ENCODE measurements around the gene FRY. TPM values are rescaled to one million over a fixed set of nuclear protein-coding genes. Genes with fewer than 3 reads are reported as not detected.
A peak's percentile ranks its signal among the peaks of the same experiment; 100 is the strongest.

Gene FRY
- total and polyA plus RNA-seq, 4 donors = 6.2 to 31.2 (median 12.7) TPM

- no peaks in the 10 kb centered on the region for H3K9me3 ChIP-seq (ENCODE audit: control insufficient read depth in 4 of 4, low read length in 3 of 4)
- H3K9ac ChIP-seq (ENCODE audit: low read depth in 1 of 2, low read length in 2 of 2) = no peak overlapping the region
- no peak overlapping the region for H3K4me3 ChIP-seq (ENCODE audit: low read depth in 1 of 3, low read length in 3 of 3)
- H3K27ac ChIP-seq (ENCODE audit: low read depth in 1 of 2, low read length in 2 of 2) = no peak overlapping the region
- peaks cover 1 to 47% (median 33%) of the 10 kb centered on the region in 4 donors for H3K36me3 ChIP-seq (ENCODE audit: control insufficient read depth in 4 of 4, insufficient read depth in 3 of 4, low read depth in 1 of 4, low read length in 3 of 4)
- H3K4me1 ChIP-seq (ENCODE audit: control insufficient read depth in 4 of 4, insufficient read depth in 4 of 4, low read length in 3 of 4) = peaks cover 0 to 8% (median 0%) of the 10 kb centered on the region in 4 donors
- no peak for DNase-seq (ENCODE audit: low spot score)
- WGBS = 87% methylated on average over 7 of the region's 7 CpGs
- no peaks in the 10 kb centered on the region for H3K27me3 ChIP-seq (ENCODE audit: control insufficient read depth in 4 of 4, insufficient read depth in 4 of 4, low read length in 3 of 4)
- TF ChIP-seq SP1 (IDR thresholded peaks at IDR 0.05) = no peak
- TF ChIP-seq FOXA1 (IDR thresholded peaks at IDR 0.05) = no peak
- no peak for TF ChIP-seq ZBTB33 (IDR thresholded peaks at IDR 0.05)
- no peak for TF ChIP-seq FOXA2 (IDR thresholded peaks at IDR 0.05)
- TF ChIP-seq GABPA (IDR thresholded peaks at IDR 0.05 in 1 of 2, conservative IDR thresholded peaks at IDR 0.05 in 1 of 2) = no peak
- TF ChIP-seq YY1 (IDR thresholded peaks at IDR 0.05) = no peak
- peak; percentile 84 for TF ChIP-seq CTCF (IDR thresholded peaks at IDR 0.05; ENCODE audit: low read depth, low read length, missing input control)
- peak; percentile 61 to 80 for TF ChIP-seq RAD21 (IDR thresholded peaks at IDR 0.05)
- no peak for TF ChIP-seq ATF3 (IDR thresholded peaks at IDR 0.05)
- no peak for TF ChIP-seq NR2F2 (IDR thresholded peaks at IDR 0.05)
- TF ChIP-seq RXRA (IDR thresholded peaks at IDR 0.05) = no peak
These were observed 236.4 kb downstream of the FRY start for GRCh38 chr13:32267836-32268439.

GRCh38 chr13:32272021-32272683, 240.6 kb downstream of the FRY start:
- no peaks in the 10 kb centered on the region for H3K4me1 ChIP-seq (ENCODE audit: control insufficient read depth in 4 of 4, insufficient read depth in 4 of 4, low read length in 3 of 4)
- WGBS = 85% methylated on average over 4 of the region's 4 CpGs
- H3K27me3 ChIP-seq (ENCODE audit: control insufficient read depth in 4 of 4, insufficient read depth in 4 of 4, low read length in 3 of 4) = no peaks in the 10 kb centered on the region
- peaks cover 6 to 55% (median 36%) of the 10 kb centered on the region in 4 donors for H3K36me3 ChIP-seq (ENCODE audit: control insufficient read depth in 4 of 4, insufficient read depth in 3 of 4, low read depth in 1 of 4, low read length in 3 of 4)
- TF ChIP-seq FOXA1 (IDR thresholded peaks at IDR 0.05) (no peak), TAF1 (conservative IDR thresholded peaks at IDR 0.05) (no peak), ATF3 (IDR thresholded peaks at IDR 0.05) (no peak), GABPA (IDR thresholded peaks at IDR 0.05 in 1 of 2, conservative IDR thresholded peaks at IDR 0.05 in 1 of 2) (no peak), REST (IDR thresholded peaks at IDR 0.05) (no peak), RAD21 (IDR thresholded peaks at IDR 0.05) (no peak), CTCF (IDR thresholded peaks at IDR 0.05; ENCODE audit: low read depth, low read length, missing input control) (no peak), SP1 (IDR thresholded peaks at IDR 0.05) (no peak), YY1 (IDR thresholded peaks at IDR 0.05) (no peak), ZBTB33 (IDR thresholded peaks at IDR 0.05) (no peak)
- DNase-seq (ENCODE audit: low spot score) = no peak
- H3K27ac ChIP-seq (ENCODE audit: low read depth in 1 of 2, low read length in 2 of 2) = peak overlapping the region in 1 of 2 donors; percentile 5
- H3K9ac ChIP-seq (ENCODE audit: low read depth in 1 of 2, low read length in 2 of 2) = no peak overlapping the region
- H3K4me3 ChIP-seq (ENCODE audit: low read depth in 1 of 3, low read length in 3 of 3) = no peak overlapping the region
- no peaks in the 10 kb centered on the region for H3K9me3 ChIP-seq (ENCODE audit: control insufficient read depth in 4 of 4, low read length in 3 of 4)
